GM19043 (cell line): ENCODE measurements around the gene BORA.
A peak's percentile ranks its signal among the peaks of the same experiment; 100 is the strongest.
"Not testable (repeated sequence)": the region's sequence is repeated elsewhere in the genome, so short reads cannot be mapped to it uniquely, and the experiment has no call there.

Experiments used
- ATAC-seq: cut with Tn5 transposase; IDR thresholded peaks from one replicate; pipeline ENCODE4 v1.9.1; 2021; ENCODE audit warnings: low read depth; ENCODE audit not compliant: unreplicated experiment

Gene BORA

GRCh38 chr13:72727417-72728289 lies at the start of gene BORA, which contains the start of gene MZT1:
BORA (plus strand) TSS chr13:72727923; CDS start chr13:72728941, 1,018 bp downstream.
MZT1 (minus strand) TSS chr13:72727629; CDS start chr13:72727602, 27 bp downstream.
- ATAC-seq = peak; percentile 92

GRCh38 chr13:72678312-72678711 lies 49.4 kb upstream of the BORA start:
- ATAC-seq = no peak

DNA sequence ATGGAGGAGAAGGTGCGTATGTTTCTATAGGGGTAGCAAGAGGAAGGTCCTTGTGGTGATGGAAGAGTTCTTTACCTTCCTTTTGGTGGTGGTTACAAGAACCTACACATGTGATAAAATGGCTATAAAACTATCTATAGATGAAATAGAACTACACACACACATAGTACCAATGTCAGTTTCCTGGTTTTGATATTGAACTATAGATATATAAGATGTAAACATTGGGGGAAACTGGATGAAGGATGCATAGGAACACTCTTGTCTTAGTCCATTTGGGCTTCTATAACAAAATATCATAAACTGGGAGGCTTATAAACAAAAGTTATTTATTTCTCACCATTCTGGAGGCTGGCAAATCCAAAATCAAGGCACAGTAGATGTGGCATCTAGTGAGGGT lies 47.4 kb upstream of the BORA start:
- ATAC-seq = no peak

- ATAC-seq = no peak
Measured at GRCh38 chr13:72686766-72687165, 41.0 kb upstream of the BORA start.

DNA sequence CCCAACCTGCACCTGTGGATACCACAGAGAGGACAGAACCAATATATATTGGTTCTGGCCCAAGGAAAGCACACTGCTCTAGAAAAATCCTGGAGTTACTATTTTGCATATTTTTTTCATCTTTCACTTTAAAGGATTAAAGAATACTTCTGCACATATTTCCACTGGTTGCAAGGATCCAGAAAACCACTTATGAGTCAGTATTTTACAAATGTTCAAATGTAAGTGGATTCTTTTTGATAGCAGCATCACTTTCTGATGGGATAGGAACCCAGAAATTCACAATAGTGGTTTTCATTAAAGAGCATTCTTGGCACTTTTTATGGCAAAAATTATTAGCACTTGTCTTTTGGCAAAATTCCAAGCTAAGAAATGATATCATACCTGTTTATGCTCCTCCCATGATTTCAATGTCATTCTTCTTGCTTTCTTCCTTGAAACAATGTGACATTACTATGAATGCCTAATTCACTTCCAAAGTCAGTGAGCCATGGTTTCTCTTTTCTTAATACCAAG lies 38.5 kb upstream of the BORA start:
- ATAC-seq = no peak

- no peak for ATAC-seq
Measured at GRCh38 chr13:72692884-72693514, 34.7 kb upstream of the BORA start.

- ATAC-seq = no peak
Measured at GRCh38 chr13:72693832-72694231, 33.9 kb upstream of the BORA start.

GRCh38 chr13:72694314-72694713 lies 33.4 kb upstream of the BORA start:
- no peak for ATAC-seq

DNA sequence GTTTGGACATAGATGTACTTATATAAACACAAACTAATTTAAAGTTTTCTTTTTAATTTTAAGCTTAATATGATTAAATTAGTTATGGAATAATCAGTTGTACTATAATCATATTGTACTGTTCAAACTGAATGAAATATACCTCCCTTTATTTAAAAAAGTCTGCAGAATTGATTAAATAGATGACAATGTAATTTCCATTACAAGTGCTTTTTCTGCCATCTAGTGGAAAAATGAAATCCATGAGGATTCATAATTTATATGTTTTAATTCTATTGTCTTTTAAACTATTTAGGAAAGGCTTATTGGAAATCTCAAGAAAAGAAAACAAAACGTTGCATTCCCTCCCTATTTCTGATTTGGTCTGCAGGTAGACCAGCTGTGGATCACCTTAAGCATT lies 31.1 kb upstream of the BORA start:
- ATAC-seq = no peak

DNA sequence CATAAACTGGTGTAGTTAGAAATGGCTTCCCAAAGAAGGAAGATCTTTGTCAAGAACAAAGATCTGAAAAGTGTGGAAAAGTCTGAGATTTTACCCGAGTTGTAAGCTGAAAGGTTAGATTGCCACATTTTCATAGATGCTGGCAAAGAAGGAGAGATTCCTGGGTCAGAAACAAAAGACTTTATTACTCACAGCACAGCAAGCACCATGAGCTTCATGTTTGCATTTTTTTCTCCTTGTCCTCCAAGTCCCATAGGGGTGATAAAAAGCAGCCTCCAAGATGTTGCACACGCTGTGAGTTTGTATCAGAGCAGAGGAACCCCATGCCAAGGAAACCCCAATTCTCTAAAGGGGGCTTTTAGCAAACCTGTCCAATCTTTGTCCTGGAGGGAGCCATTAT lies 29.6 kb upstream of the BORA start:
- no peak for ATAC-seq

DNA sequence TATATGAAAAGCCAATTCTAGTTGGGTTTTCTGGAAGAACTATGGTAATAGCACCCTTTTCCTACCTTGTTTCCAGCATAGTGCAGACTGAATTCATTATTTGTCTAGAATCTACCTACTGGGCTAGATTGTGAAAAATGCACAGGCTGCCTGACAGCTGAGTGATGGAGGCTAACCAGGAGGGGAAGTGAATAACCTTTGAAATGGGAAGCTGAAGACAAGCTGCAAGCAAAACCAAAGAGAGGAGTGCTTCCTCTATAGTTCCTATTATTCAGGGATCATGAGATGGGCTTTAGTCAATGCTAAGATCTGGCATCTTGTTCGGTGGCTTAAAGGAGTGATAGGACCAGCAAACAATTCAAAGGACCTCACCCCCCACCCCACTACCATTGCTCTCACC lies 27.2 kb upstream of the BORA start:
- ATAC-seq = no peak

DNA sequence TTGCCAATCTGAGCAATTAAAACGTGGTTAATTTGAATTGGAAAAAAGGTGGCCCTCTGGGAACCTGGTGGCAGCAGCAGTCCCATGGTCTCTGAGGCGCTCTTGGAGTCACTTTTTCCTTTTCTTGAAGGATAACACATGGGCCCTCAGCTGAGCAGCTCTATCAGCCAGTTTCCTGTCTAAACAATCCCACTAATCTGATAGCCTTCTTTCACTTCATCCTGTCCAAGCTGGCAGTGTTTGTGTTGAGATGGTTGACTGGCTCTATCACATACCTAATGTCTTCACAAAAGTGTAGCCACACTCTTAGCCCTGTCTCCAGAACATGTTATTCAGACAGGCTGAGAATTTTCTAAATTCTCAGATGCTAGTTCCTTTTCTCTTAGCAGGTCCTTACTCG lies 10.9 kb upstream of the BORA start:
- no peak for ATAC-seq

DNA sequence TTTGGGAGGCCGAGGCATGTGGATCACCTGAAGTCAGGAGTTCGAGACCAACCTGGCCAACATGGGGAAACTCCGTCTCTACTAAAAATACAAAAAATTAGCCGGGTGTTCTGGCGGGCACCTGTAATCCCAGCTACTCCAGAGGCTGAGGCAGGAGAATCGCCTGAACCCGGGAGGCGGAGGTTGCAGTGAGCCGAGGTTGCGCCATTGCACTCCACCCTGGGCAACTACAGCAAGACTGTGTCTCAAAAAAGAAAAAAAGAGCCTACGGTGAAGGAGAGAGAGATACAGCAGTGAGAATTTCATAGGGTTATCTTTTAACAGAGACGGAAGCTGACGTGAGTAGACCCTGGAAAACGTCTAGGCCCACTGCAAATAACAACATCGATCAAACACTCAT lies 1.5 kb upstream of the BORA start:
- not testable (repeated sequence) for ATAC-seq

DNA sequence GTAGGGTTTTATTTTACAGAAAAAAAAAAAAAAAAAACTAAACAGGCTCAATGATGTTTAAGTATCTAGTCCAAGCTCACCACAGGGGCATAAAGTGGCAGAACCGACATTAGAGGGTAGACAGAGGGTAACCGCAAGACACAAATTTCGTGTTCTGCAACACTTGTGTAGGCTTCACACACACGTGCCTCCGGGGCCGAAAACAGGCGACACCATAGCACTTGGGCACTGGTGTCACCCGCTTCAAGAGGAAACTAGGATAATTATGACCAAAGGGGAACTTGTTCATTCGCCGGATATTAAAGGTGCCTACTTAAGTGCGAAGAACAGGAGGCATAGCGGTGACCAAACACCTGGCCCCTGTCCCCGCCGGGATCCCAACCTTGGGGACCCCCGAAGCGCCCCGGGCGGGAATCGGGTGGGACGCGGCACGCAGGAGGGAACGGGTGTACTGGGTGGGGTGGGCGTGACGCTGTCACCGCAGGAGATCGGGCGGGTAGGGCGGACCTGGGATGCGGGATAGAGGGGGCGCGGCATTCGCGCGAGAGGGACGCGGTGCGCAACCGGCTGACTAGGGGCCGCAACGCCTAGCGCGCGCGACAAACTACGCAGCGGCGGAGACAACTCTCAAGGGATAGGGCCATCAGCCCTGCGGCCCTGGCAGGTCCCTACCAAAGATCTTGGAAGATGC lies 852 bp upstream of the BORA start:
- peak; percentile 21 for ATAC-seq

GRCh38 chr13:72728290-72728605 lies 525 bp downstream of the BORA start:
- ATAC-seq = no peak

GRCh38 chr13:72737033-72737432 lies 9.3 kb downstream of the BORA start:
- ATAC-seq = no peak

- no peak for ATAC-seq
Measured at GRCh38 chr13:72740015-72740414, 12.3 kb downstream of the BORA start.

- ATAC-seq = peak; percentile 51
Measured at GRCh38 chr13:72745260-72745659, 17.5 kb downstream of the BORA start.

GRCh38 chr13:72751220-72751619 lies 23.5 kb downstream of the BORA start:
- ATAC-seq = no peak

DNA sequence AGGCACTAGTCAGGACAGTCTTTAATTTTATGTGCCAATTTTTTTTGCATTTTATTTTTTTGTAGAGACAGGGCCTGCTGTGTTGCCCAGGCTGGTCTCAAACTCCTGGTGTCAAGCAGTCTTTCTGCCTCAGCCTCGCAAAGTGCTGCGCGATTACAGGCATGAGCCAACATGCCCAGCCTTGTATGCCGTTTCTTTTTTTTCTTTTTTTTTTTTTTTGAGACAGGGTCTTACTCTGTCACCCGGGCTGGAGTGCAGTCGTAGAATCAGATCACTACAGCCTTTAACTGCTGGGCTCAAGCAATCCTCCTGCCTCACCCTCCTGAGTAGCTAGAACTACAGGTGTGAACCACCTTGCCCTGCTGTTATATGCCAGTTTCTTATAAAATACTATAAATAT lies 26.4 kb downstream of the BORA start:
- no peak for ATAC-seq

GRCh38 chr13:72757792-72758535 lies 30.2 kb downstream of the BORA start:
- ATAC-seq = no peak
